ENCODE measurements around the gene NPHS1. TPM values are rescaled to one million over a fixed set of nuclear protein-coding genes. Genes with fewer than 3 reads are reported as not detected.

Gene NPHS1
- total and polyA plus RNA-seq, 2 donors (not counting 1 experiment from before 2014, with no cell fraction given): not detected

GRCh38 chr19:35883882-35884281, 31.6 kb upstream of the NPHS1 start:
- Histone ChIP-seq H4K20me1 (ENCODE audit: control insufficient read depth, extremely low read depth, insufficient read depth, low read length) (no peaks in the 10 kb centered on the region), H3K4me3 (replicated peaks in 1 of 4; ENCODE audit: control extremely low read depth in 1 of 4, insufficient read depth in 1 of 4, low read depth in 3 of 4, low read length in 4 of 4) (no peak overlapping the region), H3K79me2 (ENCODE audit: control insufficient read depth, insufficient read depth, low read length) (no peaks in the 10 kb centered on the region), H3K27me3 (ENCODE audit: control insufficient read depth, insufficient read depth, low read length) (no peaks in the 10 kb centered on the region), H3K4me1 (ENCODE audit: control insufficient read depth, extremely low read depth, insufficient read depth, low read length) (no peaks in the 10 kb centered on the region), H3K4me2 (ENCODE audit: extremely low read depth, insufficient read depth, low read length) (no peak overlapping the region), H3K9me3 (ENCODE audit: control insufficient read depth, insufficient read depth, low read depth, low read length) (no peaks in the 10 kb centered on the region), H3K36me3 (ENCODE audit: control insufficient read depth, insufficient read depth, low read length) (no peaks in the 10 kb centered on the region), H2AFZ (ENCODE audit: low read length) (no peak overlapping the region), H3K27ac (ENCODE audit: insufficient read depth, low read length) (no peak overlapping the region), H3K9ac (ENCODE audit: insufficient read depth, low read length) (no peak overlapping the region)
- TF ChIP-seq EZH2 (IDR thresholded peaks at IDR 0.05; ENCODE audit: low read length, missing control alignments) (no peak), CTCF (conservative IDR thresholded peaks at IDR 0.05 in 1 of 2, IDR thresholded peaks at IDR 0.05 in 1 of 2; ENCODE audit: low read depth in 1 of 2, low read length in 2 of 2) (no peak)
- no peak for DNase-seq (ENCODE audit: low read depth in 2 of 2)

GRCh38 chr19:35882114-35882832, 30.0 kb upstream of the NPHS1 start:
- Histone ChIP-seq H3K36me3 (ENCODE audit: control insufficient read depth, insufficient read depth, low read length) (no peaks in the 10 kb centered on the region), H3K9me3 (ENCODE audit: control insufficient read depth, insufficient read depth, low read depth, low read length) (no peaks in the 10 kb centered on the region), H3K4me3 (replicated peaks in 1 of 4; ENCODE audit: control extremely low read depth in 1 of 4, insufficient read depth in 1 of 4, low read depth in 3 of 4, low read length in 4 of 4) (no peak overlapping the region), H4K20me1 (ENCODE audit: control insufficient read depth, extremely low read depth, insufficient read depth, low read length) (no peaks in the 10 kb centered on the region), H3K79me2 (ENCODE audit: control insufficient read depth, insufficient read depth, low read length) (no peaks in the 10 kb centered on the region), H3K9ac (ENCODE audit: insufficient read depth, low read length) (no peak overlapping the region), H3K27ac (ENCODE audit: insufficient read depth, low read length) (no peak overlapping the region), H3K4me2 (ENCODE audit: extremely low read depth, insufficient read depth, low read length) (no peak overlapping the region), H3K27me3 (ENCODE audit: control insufficient read depth, insufficient read depth, low read length) (no peaks in the 10 kb centered on the region), H3K4me1 (ENCODE audit: control insufficient read depth, extremely low read depth, insufficient read depth, low read length) (no peaks in the 10 kb centered on the region), H2AFZ (ENCODE audit: low read length) (no peak overlapping the region)
- peak; percentile 65 to 87 for DNase-seq (ENCODE audit: low read depth in 2 of 2)
- TF ChIP-seq EZH2 (IDR thresholded peaks at IDR 0.05; ENCODE audit: low read length, missing control alignments) (no peak), CTCF (conservative IDR thresholded peaks at IDR 0.05 in 1 of 2, IDR thresholded peaks at IDR 0.05 in 1 of 2; ENCODE audit: low read depth in 1 of 2, low read length in 2 of 2) (peak; percentile 43 to 53)

- no peak overlapping the region for H2AFZ ChIP-seq (ENCODE audit: low read length)
- TF ChIP-seq EZH2 (IDR thresholded peaks at IDR 0.05; ENCODE audit: low read length, missing control alignments) (no peak), CTCF (conservative IDR thresholded peaks at IDR 0.05 in 1 of 2, IDR thresholded peaks at IDR 0.05 in 1 of 2; ENCODE audit: low read depth in 1 of 2, low read length in 2 of 2) (no peak)
- H3K9me3 ChIP-seq (ENCODE audit: control insufficient read depth, insufficient read depth, low read depth, low read length): no peaks in the 10 kb centered on the region
- no peak overlapping the region for H3K27ac ChIP-seq (ENCODE audit: insufficient read depth, low read length)
- no peaks in the 10 kb centered on the region for H3K4me1 ChIP-seq (ENCODE audit: control insufficient read depth, extremely low read depth, insufficient read depth, low read length)
- H3K36me3 ChIP-seq (ENCODE audit: control insufficient read depth, insufficient read depth, low read length): no peaks in the 10 kb centered on the region
- no peak overlapping the region for H3K9ac ChIP-seq (ENCODE audit: insufficient read depth, low read length)
- no peak overlapping the region for H3K4me3 ChIP-seq (replicated peaks in 1 of 4; ENCODE audit: control extremely low read depth in 1 of 4, insufficient read depth in 1 of 4, low read depth in 3 of 4, low read length in 4 of 4)
- peak; percentile 85 to 88 for DNase-seq (ENCODE audit: low read depth in 2 of 2)
- H3K27me3 ChIP-seq (ENCODE audit: control insufficient read depth, insufficient read depth, low read length): no peaks in the 10 kb centered on the region
- H3K4me2 ChIP-seq (ENCODE audit: extremely low read depth, insufficient read depth, low read length): no peak overlapping the region
- no peaks in the 10 kb centered on the region for H4K20me1 ChIP-seq (ENCODE audit: control insufficient read depth, extremely low read depth, insufficient read depth, low read length)
- no peaks in the 10 kb centered on the region for H3K79me2 ChIP-seq (ENCODE audit: control insufficient read depth, insufficient read depth, low read length)
Observed at GRCh38 chr19:35879770-35880317, 27.5 kb upstream of the NPHS1 start.
